ENCODE measurements around the gene IQCF6.
"Not testable (repeated sequence)": the region's sequence is repeated elsewhere in the genome, so short reads cannot be mapped to it uniquely, and the experiment has no call there.

Gene IQCF6

DNA sequence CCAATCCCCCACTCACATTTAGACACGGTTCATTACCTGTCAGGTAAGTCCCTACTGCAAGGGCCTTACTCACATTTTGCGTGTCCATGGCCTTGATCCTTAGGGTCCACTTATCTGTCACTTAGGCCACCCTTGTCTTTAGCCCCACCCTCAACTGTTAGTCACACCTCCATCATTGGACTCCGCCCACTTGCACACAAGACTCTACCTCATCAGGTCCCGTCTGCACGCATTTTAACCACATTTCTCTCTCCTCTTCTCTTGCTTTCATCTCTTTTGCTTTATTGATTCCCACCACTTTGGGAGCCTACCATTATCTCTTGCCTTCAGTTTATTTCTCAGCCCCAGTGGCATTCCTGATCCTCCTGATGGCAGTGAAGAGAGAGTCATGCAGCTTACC, at the start of gene IQCF6:
TSS of gene IQCF6 (minus strand) at position 101 of the 400 bp plus-strand sequence. CDS start at position 88, 13 bp downstream.
- no peak for DNase-seq

DNA sequence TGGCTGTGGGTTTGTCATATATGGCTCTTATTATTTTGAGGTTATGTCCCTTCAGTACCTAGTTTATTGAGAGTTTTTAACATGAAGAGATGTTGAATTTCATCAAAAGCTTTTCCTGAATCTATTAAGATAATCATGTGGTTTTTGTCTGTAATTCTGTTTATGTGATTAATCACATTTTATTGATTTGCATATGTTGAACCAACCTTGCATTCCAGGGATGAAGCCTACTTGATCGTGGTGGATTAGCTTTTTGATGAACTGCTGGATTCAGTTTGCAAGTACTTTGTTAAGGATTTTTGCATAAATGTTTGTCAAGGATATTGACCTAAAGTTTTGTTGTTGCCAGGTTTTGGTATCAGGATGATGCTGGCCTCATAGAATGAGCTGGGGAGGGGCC, 49.3 kb upstream of the IQCF6 start:
- no peak for DNase-seq

DNA sequence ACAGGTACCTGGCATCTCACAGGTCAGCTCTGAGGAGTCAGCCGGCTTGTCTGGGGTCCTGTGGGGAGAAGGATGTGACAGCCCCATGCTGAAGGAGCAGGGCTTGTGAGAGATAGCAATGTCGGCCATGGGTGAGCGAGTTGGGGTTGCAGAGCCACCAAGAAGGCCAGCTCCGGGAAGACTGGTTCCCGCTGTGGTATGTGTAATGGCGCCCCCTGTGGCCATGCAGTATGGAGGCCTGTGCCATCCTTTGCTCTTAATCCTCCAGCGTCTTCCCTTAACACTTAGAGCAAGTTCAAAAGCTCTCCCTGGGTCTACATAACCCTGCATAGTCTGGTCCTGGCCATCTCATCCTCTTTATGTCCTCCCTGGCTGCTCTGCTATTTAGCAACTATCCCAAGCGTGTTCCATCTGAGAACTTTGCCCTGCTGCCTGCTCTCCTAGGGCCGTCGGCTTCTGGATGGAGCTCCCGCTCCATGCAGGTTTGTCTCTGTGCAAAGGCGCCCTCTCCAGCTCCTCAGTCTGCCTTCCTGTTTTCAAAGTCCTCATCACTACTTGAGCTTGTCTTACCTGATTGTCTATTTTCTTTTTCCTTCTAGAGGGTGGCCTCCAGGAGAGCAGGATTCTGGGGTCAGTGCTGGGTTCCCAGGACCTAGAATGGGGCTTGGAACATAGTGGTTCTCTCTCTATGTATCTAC, 40.8 kb upstream of the IQCF6 start:
- no peak for DNase-seq

DNA sequence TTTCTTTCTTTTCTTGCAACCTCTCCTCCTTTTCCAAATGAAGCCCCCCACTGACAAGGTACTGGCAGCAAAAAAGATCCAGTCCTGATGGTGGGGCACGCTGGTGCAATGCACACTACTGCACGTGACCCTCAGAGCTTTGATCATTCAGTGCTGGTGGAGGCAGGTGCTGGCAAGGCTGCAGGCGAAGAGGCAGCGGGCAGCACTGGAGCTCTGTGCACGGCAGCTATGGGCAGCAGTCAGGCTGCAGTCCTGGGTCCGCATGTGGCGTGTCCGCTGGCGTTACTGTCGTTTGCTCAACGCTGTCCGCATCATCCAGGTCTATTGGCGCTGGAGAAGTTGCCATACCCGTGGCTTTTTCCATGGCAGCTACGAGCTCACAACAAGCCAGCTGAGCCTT, 40.1 kb upstream of the IQCF6 start:
- no peak for DNase-seq

DNA sequence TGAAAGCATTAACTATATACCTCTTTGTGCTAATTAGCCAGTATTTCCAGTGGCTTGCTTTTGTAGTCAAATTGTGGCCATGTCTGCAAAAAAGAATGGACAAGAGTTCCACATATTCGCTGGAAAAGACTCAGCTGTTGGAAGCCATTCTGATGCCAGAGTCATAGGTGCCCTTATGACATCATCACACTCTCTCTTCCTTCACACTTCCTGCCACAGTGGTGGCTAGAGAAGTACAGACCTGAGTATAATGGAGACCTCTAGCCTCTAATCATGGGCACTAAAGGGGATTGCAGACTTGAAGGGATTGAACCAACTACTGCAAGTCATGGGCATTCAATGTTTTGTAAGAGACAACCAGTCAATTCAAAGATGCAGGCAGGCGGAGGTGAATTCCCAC, 38.3 kb upstream of the IQCF6 start:
- no peak for DNase-seq

DNA sequence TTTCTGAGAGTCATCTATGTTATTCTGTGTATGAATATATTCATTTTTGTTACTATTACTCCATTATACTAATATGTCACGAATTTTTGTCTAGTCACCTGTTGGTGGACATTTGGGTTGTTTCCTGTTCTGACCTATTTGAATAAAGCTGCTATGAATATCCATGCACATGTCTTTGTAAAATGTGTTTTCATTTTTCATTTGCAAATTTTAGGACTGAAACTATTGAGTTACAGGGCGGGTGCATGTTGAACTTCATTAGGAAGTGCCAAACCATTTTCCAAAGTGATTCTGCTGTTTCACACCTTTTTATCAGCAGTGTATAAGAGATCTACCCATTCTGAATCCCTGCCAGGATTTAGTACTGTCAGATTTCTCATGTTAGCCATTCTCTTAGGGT, 37.7 kb upstream of the IQCF6 start:
- no peak for DNase-seq

DNA sequence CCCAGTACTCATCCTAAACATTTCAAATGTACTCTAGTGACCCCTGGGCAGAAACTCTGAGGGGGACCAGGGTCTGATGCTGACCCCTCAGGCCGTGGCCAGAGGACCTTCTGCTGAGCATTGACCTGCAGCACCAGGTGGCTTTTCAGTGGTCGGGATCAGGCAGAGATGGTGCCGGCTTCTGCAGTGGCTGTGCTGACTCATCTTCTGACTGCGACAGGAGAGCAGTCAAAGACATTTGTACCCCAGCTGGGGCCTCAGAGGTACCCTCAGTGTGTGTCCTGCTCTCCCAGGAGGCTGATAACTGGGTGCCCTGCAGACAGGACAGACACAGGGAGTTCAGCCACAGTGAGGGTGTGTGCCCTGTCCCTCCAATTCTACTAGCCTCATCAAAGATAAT, 36.6 kb upstream of the IQCF6 start:
- no peak for DNase-seq

DNA sequence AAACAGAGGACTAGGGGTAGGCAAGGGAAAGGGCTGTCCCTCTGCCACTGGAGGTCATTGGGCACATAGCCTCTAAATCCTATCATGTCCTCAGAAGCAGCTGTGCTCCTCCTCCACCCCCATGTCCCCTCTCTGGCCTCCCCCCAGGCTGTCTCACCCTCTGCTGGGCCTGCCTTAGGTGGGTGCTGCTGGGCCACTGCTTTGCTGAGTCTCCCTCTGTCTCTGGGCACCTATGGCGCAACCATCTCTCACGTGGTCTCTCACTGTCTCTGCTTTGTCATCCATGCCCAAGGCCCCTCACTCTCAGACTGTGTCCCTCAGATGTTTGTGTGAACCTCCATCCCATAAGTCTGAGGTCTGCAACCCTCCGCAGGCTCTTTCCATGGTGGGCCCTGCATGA, 35.0 kb upstream of the IQCF6 start:
- no peak for DNase-seq

DNA sequence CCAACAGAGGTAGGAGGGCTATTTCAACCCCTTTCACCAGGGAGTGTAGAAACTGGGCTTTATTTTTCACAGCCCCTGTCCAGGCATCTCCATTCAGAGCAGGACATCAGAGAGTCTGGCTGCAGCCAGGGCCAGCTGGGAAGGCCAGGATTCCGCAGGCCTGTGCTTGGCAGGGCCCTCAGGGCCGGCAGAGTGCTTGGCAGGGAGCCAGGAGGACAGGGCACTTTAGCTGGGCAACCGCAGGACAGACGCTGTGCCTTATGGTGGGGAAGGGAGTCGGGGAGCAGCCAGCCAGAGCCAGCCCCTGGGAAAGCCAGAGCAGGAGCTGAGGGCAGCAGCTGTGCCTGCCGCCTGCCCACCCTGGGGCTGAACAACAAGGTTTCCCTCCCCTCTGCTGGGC, 34.5 kb upstream of the IQCF6 start:
- DNase-seq = no peak

DNA sequence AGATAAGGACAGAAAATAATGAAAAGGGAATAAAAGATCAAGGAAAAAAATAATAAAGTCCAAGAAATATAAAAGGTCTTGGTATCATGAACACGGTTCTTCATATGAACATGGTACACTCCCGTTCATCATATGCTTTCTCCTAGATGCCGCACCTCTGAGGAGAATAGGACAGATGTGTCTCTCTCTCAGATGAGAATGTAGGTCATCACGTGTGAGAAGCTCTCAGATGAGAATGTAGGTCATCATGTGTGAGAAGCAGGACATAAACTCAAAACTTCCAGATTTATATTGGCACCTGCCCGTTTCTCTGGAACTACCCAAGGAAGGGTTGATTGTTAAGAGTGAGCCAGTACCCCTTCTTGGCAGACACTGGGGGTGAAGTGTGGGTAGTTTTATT, 29.9 kb upstream of the IQCF6 start:
- DNase-seq = no peak

DNA sequence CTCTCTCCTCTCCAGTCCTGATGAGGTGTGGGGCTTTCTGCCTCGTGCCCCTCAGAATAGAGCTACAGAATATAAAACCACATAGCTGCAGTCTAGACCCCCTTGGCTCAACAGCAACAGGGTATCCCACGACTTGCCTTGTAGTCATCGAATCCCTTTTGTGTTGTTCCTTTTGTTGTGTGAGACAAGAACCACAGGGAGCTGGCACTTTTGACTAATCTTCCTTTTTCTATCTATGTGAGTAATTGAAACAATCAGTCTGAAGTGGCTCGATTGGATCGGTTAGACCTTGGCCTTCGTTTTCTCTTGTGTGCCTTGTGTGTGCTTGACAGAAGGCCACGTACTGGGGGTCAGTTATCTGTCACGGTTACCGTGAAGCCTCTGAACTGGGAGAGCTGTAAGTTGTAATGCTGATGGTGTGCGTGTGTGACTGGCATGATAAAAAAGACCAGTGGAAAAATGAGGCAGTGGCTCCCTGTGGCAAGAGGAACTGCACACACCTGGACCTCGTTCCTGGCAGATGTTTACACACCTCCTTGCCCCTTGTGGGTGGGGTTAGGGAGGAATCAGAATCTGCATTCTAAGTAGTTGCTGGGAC, 23.2 kb upstream of the IQCF6 start:
- no peak for DNase-seq

DNA sequence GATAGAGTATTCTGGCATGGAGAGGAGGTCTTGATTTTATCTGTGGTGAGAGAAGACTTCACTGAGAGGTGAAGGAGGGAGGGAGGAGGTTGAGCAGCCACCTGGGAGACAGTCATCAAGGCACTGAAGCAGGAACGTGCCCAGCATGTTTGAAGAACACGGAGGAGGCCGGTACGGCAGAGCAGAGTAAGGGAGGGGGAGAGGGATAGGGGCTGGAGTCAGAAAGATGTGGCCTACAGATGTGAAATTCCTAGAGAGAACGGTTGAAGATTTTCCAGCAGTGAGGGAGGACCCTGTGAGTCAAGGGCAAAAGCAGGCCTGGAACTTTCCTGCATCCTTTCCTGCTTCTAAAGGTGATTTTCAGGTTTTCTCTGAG, 21.7 kb upstream of the IQCF6 start:
- no peak for DNase-seq

DNA sequence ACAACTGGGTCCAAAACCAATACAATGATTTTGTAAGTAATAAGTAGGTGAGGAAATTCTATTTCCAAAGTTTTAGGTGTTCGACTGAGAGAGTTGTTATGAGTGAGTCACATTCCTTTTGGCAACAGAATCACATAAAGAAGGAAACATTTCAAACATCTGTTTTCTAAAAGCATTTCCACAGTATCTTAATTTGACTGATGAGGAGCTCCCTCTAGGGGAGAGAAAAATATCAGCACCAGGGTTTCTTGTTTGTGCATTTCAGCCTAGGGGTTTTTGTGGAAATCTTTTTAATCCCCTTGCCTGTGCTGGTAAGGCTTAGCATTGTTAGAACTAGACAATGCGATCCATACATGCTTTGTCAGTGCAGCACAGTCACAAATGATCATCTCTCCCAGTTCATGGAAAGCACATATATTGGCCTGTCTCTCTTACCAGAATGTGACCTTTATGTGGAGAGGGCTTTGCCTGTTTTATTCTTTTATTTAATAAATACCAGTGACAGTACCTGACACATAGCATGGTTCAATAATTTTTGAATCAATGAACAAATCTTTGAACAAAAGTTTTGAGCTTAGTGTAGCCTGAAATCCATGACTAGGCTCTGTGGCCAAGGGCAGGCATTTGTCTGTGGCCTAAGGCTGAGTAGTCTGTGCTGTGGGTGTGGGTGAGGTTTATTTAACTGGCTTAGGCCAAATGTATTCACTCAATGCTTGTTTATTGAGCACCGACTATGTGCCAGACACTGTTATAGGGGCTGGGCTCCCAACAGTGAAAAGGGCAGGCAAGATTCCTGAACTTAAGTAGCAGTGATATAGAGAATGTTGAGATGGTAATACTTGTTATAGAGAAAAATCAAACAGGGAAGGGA, 21.1 kb upstream of the IQCF6 start:
- peak; percentile 75 to 80 for DNase-seq

DNA sequence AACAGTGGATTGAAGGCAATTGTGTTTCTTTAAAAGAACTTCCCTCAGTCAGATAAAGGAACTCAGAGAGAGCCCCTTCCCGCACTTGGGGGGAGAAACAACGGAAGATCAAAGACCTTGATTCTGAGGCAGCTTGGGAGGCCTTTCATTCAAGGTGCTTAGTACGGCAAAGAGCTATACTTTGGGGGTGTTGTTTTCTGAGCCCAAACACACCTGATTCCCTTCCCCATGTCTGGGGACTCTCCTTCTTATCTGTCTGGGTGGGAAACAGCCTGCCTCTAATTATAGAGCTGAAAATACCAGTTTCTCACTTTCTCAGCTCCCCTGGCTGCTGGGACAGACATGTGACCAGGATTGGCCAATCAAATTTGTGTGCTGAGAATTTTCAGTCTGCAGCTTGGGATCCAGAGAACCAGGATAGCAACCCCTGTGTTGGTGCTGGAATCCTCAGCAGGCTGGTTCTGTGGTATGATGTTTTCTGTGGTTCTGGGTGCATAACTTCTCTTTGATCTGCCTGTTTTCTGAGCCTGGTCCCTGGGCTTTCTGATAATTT, 19.4 kb upstream of the IQCF6 start:
- no peak for DNase-seq

DNA sequence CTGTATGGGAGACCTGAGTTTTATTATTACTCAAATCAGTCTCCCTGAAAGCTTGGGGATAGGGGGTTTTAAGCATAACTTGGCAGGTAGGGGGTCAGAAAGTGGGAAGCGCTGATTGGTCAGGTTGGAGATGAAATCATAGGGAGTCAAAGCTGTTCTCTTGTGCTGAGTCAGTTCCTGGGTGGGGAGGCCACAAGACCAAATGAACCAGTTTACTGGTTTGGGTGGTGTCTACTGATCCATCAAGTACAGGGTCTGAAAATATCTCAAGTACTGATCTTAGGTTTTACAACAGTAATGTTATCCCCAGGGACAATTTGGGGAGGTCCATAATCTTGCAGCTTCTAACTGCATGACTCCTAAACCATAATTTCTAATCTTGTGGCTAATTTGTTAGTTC, 17.8 kb upstream of the IQCF6 start:
- DNase-seq = no peak

DNA sequence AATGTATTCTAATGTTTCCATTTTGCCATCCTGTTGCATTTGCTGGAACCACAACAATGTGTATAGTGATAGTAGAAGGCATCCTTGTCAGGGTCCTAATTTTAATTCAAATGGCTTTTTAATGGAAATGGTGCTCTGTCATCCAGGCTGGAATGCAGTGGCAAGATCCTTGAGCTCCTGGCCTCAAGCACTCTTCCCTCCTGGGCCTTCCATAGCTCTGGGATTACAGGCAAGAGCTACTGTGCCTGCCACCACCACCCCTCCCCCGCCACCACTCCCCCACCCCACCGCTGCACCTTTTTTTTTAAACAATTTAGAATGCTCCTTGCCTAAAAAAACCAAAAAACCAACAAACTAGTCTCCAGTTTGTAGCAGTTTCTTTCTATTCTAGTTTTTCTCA, 15.2 kb upstream of the IQCF6 start:
- no peak for DNase-seq

DNA sequence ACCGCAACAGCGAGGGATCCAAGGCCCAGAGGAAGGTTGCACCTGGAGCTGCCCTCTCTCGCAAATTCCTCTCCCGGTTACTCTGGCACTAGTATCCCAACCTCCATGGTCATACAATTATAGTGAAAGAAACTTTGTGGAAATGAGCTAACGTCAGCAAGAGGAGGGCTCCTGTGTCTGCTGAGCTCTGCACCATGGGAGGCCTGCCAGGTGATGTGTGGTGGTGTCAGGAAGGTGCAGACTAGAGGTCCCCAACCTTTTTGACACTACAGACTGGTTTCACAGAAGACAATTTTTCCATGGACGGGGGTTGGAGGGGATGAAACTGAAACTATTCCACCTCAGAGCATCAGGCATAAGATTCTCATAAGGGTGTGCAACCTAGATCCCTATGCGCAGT, 13.2 kb upstream of the IQCF6 start:
- no peak for DNase-seq

DNA sequence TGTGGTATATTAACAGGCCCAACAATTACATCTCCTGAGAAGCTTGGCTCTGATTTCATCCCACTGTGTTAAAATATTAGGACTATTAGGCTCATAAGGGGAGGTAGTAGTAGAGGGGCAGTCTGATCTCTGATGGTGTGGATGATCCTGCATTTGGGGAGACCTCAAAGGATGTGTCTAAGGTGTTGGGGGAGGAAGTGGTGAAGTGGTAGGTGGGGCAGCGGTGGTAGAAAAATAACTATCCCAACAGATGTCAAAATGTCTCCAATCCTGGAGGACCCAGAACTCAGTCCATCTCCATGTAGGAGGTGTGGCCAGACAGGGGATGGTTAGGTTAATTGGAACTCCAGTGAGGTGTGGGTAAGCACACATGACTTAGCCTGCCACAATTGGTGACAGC, 10.4 kb upstream of the IQCF6 start:
- no peak for DNase-seq

DNA sequence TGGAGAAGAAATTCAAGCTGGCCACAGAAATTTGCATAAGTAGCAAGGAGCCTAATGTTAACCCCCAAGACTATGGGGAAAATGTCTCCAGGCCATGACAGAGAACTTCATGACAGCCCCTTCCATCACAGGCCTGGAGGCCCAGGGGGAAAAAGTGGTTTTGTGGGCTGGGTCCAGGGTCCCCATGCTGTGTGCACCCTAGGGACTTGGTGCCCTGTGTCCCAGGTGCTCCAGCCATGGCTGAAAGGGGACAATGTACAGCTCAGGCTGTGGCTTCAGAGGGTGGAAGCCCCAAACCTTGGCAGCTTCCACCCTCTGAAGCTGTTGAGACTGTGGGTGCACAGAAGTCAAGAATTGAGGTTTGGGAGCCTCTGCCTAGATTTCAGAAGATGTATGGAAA, 8.5 kb upstream of the IQCF6 start:
- not testable (repeated sequence) for DNase-seq

DNA sequence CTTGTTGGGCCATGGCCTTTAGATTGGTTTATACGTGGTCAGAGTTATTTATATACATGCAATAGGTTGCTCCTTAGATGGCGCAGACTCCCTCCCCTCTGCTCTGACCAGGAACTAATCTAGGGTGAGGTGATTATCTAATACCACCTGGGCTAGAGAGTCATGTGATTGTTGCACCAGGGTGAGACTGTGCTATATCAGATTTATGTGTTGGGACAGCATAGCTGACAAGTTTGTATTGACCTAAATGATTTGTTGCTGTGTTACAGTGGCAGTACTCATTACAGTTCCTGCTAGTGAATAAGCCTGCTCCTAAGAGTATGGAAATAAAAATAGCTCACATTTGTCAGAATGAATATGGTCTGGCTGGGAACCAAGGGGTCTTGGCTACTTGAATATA, 7.2 kb upstream of the IQCF6 start:
- no peak for DNase-seq

DNA sequence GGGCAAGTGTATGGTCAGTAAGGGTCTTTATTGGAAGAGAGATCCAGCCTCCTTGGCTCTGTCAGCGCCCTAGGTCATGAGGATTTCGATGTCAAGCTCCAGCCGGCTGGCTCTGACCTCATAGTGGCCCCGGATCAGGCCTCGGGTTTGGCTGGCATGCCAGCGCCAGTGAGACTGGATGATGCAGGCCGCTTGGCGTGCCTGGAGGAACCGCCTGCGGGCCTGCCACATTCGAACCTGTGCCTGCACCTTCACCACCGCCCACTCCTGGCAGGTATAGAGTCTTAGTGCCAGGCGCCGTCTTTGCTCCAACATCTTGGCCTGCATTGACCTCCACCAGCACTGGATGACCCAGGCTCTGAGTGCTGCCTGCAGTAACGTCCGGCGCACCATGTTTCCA, 483 bp downstream of the IQCF6 start:
- DNase-seq = no peak

DNA sequence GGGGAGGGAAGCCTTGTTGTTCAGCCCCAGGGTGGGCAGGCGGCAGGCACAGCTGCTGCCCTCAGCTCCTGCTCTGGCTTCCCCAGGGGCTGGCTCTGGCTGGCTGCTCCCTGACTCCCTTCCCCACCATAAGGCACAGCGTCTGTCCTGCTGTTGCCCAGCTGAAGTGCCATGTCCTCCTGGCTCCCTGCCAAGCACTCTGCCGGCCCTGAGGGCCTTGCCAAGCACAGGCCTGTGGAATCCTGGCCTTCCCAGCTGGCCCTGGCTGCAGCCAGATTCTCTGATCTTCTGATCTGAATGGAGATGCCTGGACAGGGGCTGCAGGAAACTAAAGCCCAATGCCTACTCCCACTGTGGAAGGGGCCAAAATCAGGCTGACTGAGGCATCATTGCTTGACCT, 1.1 kb downstream of the IQCF6 start:
- DNase-seq = no peak

DNA sequence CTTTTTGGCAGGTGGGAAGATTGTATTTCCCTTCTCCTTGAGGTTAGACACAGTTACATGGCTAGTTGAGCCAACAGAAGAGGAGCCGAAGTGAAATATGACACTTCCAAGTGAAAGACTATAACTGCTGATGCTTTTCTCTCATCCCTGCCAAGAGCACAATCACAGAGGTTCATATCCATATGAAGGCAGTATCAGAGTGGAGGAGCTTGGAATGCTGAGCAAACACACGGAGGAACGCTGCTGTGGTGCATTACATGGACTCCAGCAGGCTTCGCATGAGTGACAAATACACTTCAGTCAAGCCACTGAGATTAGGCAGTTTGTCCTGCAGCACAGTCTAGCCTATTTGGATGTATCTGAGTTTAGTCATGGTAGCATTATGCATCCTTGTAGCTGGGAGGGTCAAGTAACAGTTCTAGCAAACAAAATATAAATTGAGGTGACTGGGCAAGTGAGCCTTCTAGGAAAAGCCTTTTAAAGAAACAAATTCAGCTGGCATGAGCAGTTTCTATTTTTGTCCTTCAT, 5.4 kb downstream of the IQCF6 start:
- no peak for DNase-seq

DNA sequence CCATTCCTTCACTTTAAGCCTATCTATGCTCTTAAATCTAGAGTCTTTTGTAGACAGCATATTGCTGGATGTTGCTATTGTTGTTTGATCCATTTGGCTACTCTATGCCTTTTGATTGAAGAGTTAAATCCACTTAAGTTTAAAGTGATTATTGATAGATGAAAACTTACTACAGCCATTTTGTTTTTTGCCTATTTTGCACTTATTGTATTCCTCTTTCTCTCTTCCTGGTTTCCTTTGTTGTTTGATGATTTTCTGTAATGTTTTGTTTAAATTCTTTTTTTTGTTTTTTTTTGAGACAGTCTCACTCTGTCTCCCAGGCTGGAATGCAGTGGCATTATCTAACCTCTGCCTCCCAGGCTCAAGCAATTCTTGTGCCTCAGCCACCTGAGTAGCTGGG, 19.8 kb downstream of the IQCF6 start:
- no peak for DNase-seq
